HTR-8/SVneo (cell line): ENCODE data around the gene ATP13A3.
"Not testable (repeated sequence)": the region's sequence is repeated elsewhere in the genome, so short reads cannot be mapped to it uniquely, and the experiment has no call there.

ENCODE experiments used
- DNase-seq: peaks from one replicate; pipeline ENCODE4 v3.0.0; 2011; ENCODE audit warnings: low spot score, mixed read lengths; ENCODE audit not compliant: insufficient read length
- FAIRE-seq: peaks from 2 replicates; lab custom pipeline; 2011; peaks lifted over from hg19 to GRCh38; lab: Jason Lieb, UNC

ATP13A3 gene

GRCh38 chr3:194486540-194487288 is at the start of gene ATP13A3:
TSS of gene ATP13A3 (minus strand) at chr3:194487002. CDS start at chr3:194462190, 24,812 bp downstream.
- peak; percentile 88 for DNase-seq
- no peak for FAIRE-seq

GRCh38 chr3:194535199-194535598 is 48.4 kb upstream of the ATP13A3 start:
- FAIRE-seq, DNase-seq: not testable (repeated sequence)

DNA sequence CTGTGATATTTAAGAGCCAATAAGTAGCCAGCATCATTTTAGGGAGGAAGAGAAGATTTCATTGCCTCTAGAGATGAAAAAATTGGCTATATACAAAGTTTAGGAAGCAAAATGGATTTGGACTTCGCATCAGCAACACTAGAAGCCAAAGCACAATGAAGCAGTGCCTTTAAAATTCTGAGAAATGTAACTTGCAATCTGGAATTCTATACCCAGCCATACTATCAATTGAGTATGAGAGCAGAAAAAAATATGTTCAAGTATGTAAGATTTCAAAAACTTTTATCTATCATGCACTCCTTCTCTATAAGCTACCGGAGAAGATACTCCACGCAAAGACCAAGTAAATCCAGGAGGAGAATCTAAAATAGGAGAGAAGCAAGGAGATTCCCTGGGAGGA is 47.4 kb upstream of the ATP13A3 start:
- no peak for DNase-seq
- no peak for FAIRE-seq

DNA sequence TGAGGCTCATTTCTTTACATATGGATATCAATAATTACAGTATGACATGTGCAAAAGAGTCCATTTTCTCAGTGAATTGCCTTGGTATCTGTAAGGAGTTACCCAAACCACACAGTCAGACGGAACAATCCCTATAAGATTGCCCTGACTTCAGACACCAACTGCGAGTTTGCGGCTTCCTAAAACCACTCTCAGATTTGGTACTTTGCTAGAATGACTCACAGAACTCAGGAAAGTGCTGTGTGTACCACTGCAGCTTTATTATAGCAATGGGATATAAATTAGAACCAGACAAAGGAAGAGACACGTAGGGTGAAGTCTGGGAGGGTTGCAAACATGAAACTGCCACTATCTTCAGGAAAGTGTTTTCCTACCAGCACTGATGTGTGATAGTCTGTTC is 45.8 kb upstream of the ATP13A3 start:
- FAIRE-seq = no peak
- DNase-seq = no peak

- FAIRE-seq = no peak
Observed at GRCh38 chr3:194527726-194528125, 40.9 kb upstream of the ATP13A3 start.

DNA sequence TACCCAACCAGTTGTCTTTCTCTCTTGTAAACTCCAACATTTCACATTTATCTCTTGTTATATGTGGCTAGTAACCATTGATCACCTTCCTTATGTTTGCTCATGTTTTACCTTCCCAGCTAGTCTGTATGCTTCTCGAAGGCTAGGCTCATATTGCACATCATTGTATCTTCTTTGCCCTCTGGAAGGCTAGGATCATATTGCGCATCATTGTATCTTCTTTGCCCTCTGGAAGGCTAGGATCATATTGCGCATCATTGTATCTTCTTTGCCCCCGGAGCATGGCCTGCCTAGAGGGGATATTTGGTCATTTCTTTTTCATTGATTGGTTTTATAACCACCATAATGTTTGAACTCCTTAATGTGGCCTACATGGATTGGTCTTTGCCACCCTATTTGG is 39.4 kb upstream of the ATP13A3 start:
- DNase-seq = no peak
- no peak for FAIRE-seq

More at GRCh38 chr3:194527726-194528125, 40.9 kb upstream of the ATP13A3 start:
- DNase-seq = no peak

GRCh38 chr3:194522579-194523046 is 35.8 kb upstream of the ATP13A3 start:
- DNase-seq = no peak
- FAIRE-seq = no peak

- FAIRE-seq (no peak), DNase-seq (no peak)
Observed at GRCh38 chr3:194521510-194522260, 34.9 kb upstream of the ATP13A3 start.

- DNase-seq, FAIRE-seq: not testable (repeated sequence)
Observed at GRCh38 chr3:194520682-194521162, 33.9 kb upstream of the ATP13A3 start.

GRCh38 chr3:194520201-194520600 is 33.4 kb upstream of the ATP13A3 start:
- not testable (repeated sequence) for DNase-seq

GRCh38 chr3:194518652-194519051 is 31.9 kb upstream of the ATP13A3 start:
- FAIRE-seq (no peak), DNase-seq (no peak)

More at GRCh38 chr3:194520201-194520600, 33.4 kb upstream of the ATP13A3 start:
- not testable (repeated sequence) for FAIRE-seq

DNA sequence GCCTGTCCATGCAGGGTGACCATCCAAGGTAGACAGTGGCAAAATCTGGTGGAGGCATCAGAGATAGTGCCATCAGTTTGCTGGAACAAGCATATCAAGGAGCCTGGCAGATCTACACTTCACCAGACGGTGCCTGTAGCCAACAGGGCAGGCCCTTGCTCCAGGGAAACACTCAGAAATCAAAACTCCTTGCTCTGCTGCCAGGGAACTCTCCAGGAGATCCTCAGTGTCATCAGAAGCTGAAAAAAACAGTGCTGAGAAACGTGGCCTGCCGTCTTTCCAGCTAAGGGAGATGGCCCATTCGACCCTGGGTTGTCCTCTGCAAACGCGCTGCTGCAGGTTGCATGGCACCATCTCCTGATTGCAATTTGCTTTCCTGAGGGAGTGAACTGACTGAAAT is 30.5 kb upstream of the ATP13A3 start:
- FAIRE-seq (no peak), DNase-seq (no peak)

GRCh38 chr3:194514626-194515025 is 27.8 kb upstream of the ATP13A3 start:
- no peak for FAIRE-seq
- DNase-seq = no peak

DNA sequence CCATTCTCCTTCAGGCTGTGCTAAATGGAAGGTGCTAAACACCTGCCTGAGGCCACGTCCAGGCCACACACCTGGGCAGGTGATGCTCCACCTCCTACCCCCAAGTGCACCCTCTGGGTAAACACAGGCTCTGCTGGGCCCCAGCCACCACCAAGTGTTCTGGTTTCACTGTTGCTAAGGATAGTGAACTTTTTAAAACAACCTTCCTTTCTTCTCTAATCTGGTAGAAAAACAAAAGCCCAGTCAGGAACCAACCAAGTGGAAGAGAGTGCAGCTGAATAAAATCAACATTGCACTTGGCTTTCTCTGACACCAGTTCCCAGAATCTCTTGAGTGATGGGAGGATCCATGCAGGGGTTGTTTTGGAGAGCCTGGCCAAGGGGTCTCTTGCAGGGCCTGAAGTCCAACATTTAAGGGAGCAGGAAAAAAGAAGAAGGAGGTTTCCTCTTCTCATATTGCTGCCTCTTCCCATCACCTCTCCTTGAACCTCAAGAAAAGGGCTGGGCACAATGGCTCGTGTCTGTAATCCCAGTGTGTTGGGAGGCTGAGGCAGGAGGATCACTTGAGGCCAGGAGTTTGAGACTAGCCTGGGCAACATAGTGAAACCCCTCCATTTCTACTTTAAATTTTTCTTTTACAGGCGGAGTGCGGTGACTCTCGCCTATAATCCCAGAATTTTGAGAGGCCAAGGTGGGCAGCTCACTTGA is 26.2 kb upstream of the ATP13A3 start:
- DNase-seq (no peak), FAIRE-seq (no peak)

GRCh38 chr3:194508491-194509453 is 22.0 kb upstream of the ATP13A3 start:
- FAIRE-seq (no peak), DNase-seq (no peak)

- FAIRE-seq = no peak
- DNase-seq = no peak
Observed at GRCh38 chr3:194507571-194507970, 20.8 kb upstream of the ATP13A3 start.

GRCh38 chr3:194505791-194506415 is 19.1 kb upstream of the ATP13A3 start:
- DNase-seq (no peak), FAIRE-seq (no peak)

DNA sequence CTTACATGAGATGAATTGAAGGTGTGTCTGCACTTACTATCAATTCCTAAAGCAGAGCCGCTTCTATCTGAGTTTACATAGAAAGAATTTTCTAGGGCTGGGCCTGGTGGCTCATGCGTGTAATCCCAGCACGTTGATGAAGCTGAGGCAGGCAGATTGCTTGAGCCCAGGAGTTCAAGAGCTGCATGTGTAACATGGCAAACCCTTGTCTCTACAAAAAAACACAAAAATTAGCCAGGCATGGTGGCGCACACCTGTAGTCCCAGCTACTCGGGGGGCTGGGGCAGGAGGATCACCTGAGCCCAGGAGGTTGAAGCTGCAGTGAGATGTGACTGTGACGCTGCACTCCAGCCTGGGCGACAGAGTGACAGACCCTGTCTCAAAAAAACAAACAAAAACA is 18.1 kb upstream of the ATP13A3 start:
- no peak for FAIRE-seq
- DNase-seq = no peak

DNA sequence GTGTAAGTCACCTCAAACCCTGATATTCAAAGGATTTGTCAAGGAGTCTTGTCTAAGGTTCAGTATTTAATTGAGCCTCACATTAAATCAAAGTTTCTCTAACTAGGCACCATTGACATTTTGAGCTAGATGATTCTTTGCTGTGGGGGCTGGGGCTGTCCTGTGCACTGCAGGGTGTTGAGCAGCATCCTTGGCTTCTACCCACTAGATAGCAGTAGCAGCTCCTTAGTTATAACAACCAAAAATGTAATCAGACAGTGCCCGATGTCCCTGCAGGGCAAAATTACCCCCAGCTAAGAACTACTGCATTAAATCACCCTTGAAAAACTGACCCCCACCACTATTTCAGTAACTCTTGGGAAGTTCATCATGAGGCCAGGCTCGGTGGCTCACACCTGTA is 17.3 kb upstream of the ATP13A3 start:
- DNase-seq = no peak
- no peak for FAIRE-seq
